Activated CD8-positive, alpha-beta memory T cell treated with anti-CD3 and anti-CD28 coated beads for 36 hours (primary cell): Measurements from ENCODE around the gene COL5A1. TPM values are rescaled to one million over a fixed set of nuclear protein-coding genes. Genes with fewer than 3 reads are reported as not detected.

Experiments
- CTCF ChIA-PET: fragments of 350-600 bp; sonication (Branson Sonifier 250); formaldehyde crosslinking; loops from one replicate; lab custom pipeline; 2021; ENCODE audit warnings: antibody characterized with exemption; lab: Charles Lee
- POLR2A ChIA-PET: fragments of 350-600 bp; sonication (Branson Sonifier 250); formaldehyde crosslinking; loops from one replicate; lab custom pipeline; 2021; ENCODE audit warnings: antibody characterized with exemption; lab: Charles Lee
- total RNA-seq, 2 experiments: library from RNA; stranded (reverse); gene quantifications; one replicate each; pipeline ENCODE4 v1.2.3, GENCODE V29; 2021

The COL5A1 gene
- total RNA-seq, 2 experiments from 2014 or later: not detected

- ChIA-PET CTCF (no interaction called here), POLR2A (no interaction called here)
Observed at GRCh38 chr9:134787601-134788531, 146.3 kb downstream of the COL5A1 start.

- CTCF ChIA-PET: no interaction called here
- POLR2A ChIA-PET: no interaction called here
Observed at GRCh38 chr9:134789168-134789567, 147.6 kb downstream of the COL5A1 start.

GRCh38 chr9:134791009-134791408 is 149.4 kb downstream of the COL5A1 start:
- POLR2A ChIA-PET: no interaction called here
- CTCF ChIA-PET: no interaction called here

GRCh38 chr9:134792627-134793026 is 151.0 kb downstream of the COL5A1 start:
- ChIA-PET CTCF (no interaction called here), POLR2A (no interaction called here)

- ChIA-PET POLR2A (no interaction called here), CTCF (no interaction called here)
Observed at GRCh38 chr9:134793288-134794188, 151.9 kb downstream of the COL5A1 start.

GRCh38 chr9:134794663-134795370 is 153.2 kb downstream of the COL5A1 start:
- ChIA-PET CTCF (no interaction called here), POLR2A (interaction anchor here (0.6 kb wide), 1 partner anchor 1208 kb away, joined by 3 read pairs; no protein-coding TSS in a partner anchor)

- CTCF ChIA-PET: no interaction called here
Observed at GRCh38 chr9:134795446-134795845, 153.8 kb downstream of the COL5A1 start.

GRCh38 chr9:134796882-134797281 is 155.3 kb downstream of the COL5A1 start:
- ChIA-PET POLR2A (no interaction called here), CTCF (no interaction called here)

More at GRCh38 chr9:134795446-134795845, 153.8 kb downstream of the COL5A1 start:
- POLR2A ChIA-PET: no interaction called here

- CTCF ChIA-PET: no interaction called here
- POLR2A ChIA-PET: no interaction called here
Observed at GRCh38 chr9:134800791-134801339, 159.3 kb downstream of the COL5A1 start.

GRCh38 chr9:134802216-134802795 is 160.7 kb downstream of the COL5A1 start:
- CTCF ChIA-PET: no interaction called here
- POLR2A ChIA-PET: no interaction called here

- CTCF ChIA-PET: no interaction called here
Observed at GRCh38 chr9:134804871-134805270, 163.3 kb downstream of the COL5A1 start.

GRCh38 chr9:134807716-134808446 is 166.3 kb downstream of the COL5A1 start:
- POLR2A ChIA-PET: no interaction called here

More at GRCh38 chr9:134804871-134805270, 163.3 kb downstream of the COL5A1 start:
- POLR2A ChIA-PET: no interaction called here

GRCh38 chr9:134808447-134808792 is 166.8 kb downstream of the COL5A1 start:
- POLR2A ChIA-PET: no interaction called here
- CTCF ChIA-PET: no interaction called here

More at GRCh38 chr9:134807716-134808446, 166.3 kb downstream of the COL5A1 start:
- CTCF ChIA-PET: no interaction called here

- ChIA-PET POLR2A (no interaction called here), CTCF (no interaction called here)
Observed at GRCh38 chr9:134809292-134809691, 167.7 kb downstream of the COL5A1 start.

- CTCF ChIA-PET: no interaction called here
Observed at GRCh38 chr9:134809826-134810225, 168.2 kb downstream of the COL5A1 start.

GRCh38 chr9:134811079-134811672 is 169.6 kb downstream of the COL5A1 start:
- ChIA-PET CTCF (no interaction called here), POLR2A (no interaction called here)

More at GRCh38 chr9:134809826-134810225, 168.2 kb downstream of the COL5A1 start:
- POLR2A ChIA-PET: no interaction called here

- CTCF ChIA-PET: no interaction called here
Observed at GRCh38 chr9:134811673-134812342, 170.2 kb downstream of the COL5A1 start.

More at GRCh38 chr9:134811673-134812342, 170.2 kb downstream of the COL5A1 start:
- POLR2A ChIA-PET: no interaction called here
